ENCODE results near the gene CDK3. TPM values are rescaled to one million over a fixed set of nuclear protein-coding genes. Genes with fewer than 3 reads are reported as not detected.
A peak's percentile ranks its signal among the peaks of the same experiment; 100 is the strongest.

Gene CDK3
- total and polyA plus RNA-seq, 8 donors: 1.9 to 34.7 (median 3.4) TPM

DNA sequence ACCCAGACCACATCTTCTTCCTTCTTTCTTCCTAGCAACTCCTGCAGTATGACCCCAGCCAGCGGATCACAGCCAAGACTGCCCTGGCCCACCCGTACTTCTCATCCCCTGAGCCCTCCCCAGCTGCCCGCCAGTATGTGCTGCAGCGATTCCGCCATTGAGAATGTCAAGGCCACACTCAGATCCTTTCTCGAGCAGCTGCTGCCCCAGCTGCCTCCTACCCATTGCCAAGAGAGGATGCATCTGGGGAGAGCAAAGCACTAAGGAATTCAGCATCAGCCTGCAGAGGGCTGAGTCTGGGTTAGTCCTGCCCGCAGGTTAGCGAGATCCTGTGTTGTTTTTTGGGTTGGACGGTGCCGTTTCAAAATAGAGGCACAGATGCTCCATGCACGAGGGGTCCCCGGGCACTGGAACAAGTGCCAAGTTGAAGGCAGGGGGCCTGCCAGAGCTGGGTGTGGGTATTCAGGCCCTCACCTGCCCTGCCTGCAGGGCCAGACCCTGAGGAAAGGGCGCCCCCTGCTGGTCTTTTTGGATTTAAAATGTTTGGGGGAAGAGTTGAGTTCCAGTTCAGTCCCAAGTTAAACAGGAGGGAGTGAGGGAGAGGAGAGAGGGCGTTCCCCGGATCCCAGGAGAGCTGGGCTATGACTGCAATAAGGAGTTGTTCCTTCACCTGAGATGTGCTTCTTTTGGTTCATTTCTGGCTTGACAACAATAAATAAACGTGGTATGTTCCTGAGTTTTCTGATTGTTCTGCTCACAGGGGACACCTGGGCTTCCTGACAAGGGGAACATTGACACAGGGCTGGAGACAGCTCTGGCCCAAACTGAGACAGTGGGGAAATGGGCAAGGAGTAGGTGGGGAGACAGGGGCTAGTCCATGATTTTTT is 4.9 kb downstream of the CDK3 start:
- H3K36me3 ChIP-seq: no peaks in the 10 kb centered on the region
- TF ChIP-seq, protein P1, sequence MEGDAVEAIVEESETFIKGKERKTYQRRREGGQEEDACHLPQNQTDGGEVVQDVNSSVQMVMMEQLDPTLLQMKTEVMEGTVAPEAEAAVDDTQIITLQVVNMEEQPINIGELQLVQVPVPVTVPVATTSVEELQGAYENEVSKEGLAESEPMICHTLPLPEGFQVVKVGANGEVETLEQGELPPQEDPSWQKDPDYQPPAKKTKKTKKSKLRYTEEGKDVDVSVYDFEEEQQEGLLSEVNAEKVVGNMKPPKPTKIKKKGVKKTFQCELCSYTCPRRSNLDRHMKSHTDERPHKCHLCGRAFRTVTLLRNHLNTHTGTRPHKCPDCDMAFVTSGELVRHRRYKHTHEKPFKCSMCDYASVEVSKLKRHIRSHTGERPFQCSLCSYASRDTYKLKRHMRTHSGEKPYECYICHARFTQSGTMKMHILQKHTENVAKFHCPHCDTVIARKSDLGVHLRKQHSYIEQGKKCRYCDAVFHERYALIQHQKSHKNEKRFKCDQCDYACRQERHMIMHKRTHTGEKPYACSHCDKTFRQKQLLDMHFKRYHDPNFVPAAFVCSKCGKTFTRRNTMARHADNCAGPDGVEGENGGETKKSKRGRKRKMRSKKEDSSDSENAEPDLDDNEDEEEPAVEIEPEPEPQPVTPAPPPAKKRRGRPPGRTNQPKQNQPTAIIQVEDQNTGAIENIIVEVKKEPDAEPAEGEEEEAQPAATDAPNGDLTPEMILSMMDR (IDR thresholded peaks at IDR 0.05): peak; percentile 54 to 78 (median 72)
- H3K4me3 ChIP-seq: no peak overlapping the region
- FAIRE-seq (no peak), DNase-seq (peak; percentile 77 to 94 (median 84)), ATAC-seq (peak; percentile 45 to 68 (median 64))
- no peaks in the 10 kb centered on the region for H3K27me3 ChIP-seq
- no peak overlapping the region for H3K27ac ChIP-seq
- 36 to 41% methylated on average over 16 of the region's 16 CpGs for WGBS, 2 donors
- intact Hi-C loops (cut with DNase I): loop anchor here in 2 of 3 donors (2.0 to 5.0 kb wide), 2 partner anchors 98 to 101 kb away; partner anchors contain the start of gene MRPL38 (in 1 of the 2)
- peaks cover 4 to 19% (median 14%) of the 10 kb centered on the region in 3 donors for H3K4me1 ChIP-seq
- no peaks in the 10 kb centered on the region for H3K9me3 ChIP-seq

DNA sequence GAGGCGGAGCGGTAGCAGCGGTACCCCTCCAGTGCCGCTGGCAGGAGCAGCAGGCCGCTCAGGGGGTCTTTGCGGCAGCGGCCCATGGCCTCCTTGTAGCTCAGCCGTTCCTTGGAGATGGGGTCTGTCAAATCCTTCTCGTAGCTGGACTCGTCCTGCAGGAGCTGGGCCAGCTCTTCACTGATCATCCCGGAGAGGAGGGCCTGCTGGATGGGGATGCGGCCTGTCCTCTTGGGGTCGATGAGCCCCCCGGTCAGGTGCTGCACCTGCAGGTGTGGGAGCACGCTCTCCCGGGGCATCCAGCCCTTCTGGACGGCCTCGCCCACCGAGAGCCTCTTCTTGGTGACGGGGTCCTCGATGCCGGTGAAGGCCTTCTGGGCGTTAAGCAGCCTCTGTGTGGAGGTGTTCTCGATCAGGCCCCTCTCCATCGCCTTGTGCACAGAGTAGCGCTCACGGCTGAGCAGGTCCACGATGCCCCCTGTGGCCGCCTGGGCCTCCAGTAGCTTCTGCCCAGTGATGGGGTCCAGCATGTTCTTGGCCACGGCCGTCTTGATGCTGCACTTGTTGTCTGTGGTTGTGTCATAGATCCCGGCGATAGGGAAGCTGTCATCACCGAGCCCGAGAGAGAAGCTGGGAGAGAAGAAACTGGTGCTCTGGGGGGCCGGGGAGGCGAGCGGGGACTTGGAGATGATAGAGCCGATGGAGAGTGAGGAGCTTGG is 6.6 kb downstream of the CDK3 start:
- no peak overlapping the region for H3K27ac ChIP-seq
- H3K36me3 ChIP-seq: no peaks in the 10 kb centered on the region
- no peaks in the 10 kb centered on the region for H3K9me3 ChIP-seq
- H3K27me3 ChIP-seq: no peaks in the 10 kb centered on the region
- no peak overlapping the region for H3K4me3 ChIP-seq
- intact Hi-C loops (cut with DNase I): loop anchor here in 1 of 3 donors (5.0 kb wide), 1 partner anchor 100 kb away; no protein-coding TSS in a partner anchor
- FAIRE-seq (no peak), DNase-seq (no peak), ATAC-seq (no peak)
- WGBS, 2 donors: 86 to 90% methylated on average over 39 of the region's 39 CpGs
- TF ChIP-seq, protein P1 (IDR thresholded peaks at IDR 0.05): no peak
- peaks cover 0 to 14% (median 14%) of the 10 kb centered on the region in 3 donors for H3K4me1 ChIP-seq

DNA sequence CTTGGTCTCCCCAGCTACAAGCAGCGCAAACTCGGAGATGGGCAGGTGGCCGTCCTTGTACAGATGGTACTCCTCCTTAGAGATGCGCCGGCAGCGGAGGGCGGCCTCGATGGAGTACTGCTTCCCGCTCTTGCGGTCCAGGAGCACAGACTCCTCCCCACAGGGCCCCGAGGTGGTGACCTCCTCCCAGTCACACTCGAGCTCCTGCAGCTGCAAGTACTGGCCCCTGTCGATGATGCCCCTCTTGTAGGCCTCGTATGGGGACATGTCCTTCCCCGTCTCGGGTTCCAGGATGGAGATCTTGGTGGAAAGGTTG is 7.2 kb downstream of the CDK3 start:
- ATAC-seq (no peak), DNase-seq (no peak), FAIRE-seq (no peak)
- Histone ChIP-seq H3K27me3 (no peaks in the 10 kb centered on the region), H3K9me3 (no peaks in the 10 kb centered on the region), H3K27ac (no peak overlapping the region), H3K4me3 (no peak overlapping the region), H3K4me1 (peaks cover 0 to 13% (median 11%) of the 10 kb centered on the region in 3 donors), H3K36me3 (no peaks in the 10 kb centered on the region)
- intact Hi-C loops (cut with DNase I): loop anchor here in 1 of 3 donors (5.0 kb wide), 1 partner anchor 101 kb away; no protein-coding TSS in a partner anchor
- 82 to 83% methylated on average over 16 of the region's 16 CpGs for WGBS, 2 donors
- TF ChIP-seq, protein P1 (IDR thresholded peaks at IDR 0.05): no peak

DNA sequence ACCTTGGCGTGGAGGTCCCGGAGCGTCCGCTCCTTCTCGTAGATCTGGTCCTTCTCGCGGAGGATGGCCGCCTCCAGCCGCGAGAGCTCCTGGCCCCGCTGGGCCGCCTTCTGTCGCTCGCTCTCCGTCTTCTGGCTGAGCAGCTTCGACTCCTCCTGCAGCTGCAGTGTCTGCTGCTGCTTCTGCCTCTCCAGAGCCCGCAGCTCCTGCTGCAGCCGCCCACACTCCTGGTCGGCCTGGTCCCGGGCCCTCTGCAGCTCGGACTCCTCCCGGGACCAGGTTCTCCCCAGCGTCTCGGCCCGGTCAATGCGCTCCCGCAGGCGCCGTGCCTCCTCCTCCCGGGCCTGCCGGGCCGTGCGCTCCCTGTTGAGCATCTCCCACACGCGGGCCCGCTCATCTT is 7.6 kb downstream of the CDK3 start:
- no peaks in the 10 kb centered on the region for H3K36me3 ChIP-seq
- no peak for ATAC-seq
- no peak for FAIRE-seq

More for the DNA sequence above, 7.6 kb downstream of the CDK3 start:
- intact Hi-C loops (cut with DNase I): loop anchor here in 1 of 3 donors (5.0 kb wide), 1 partner anchor 101 kb away; no protein-coding TSS in a partner anchor
- Histone ChIP-seq H3K27ac (no peak overlapping the region), H3K9me3 (no peaks in the 10 kb centered on the region), H3K4me1 (peaks cover 0 to 9% (median 7%) of the 10 kb centered on the region in 3 donors), H3K4me3 (no peak overlapping the region), H3K27me3 (no peaks in the 10 kb centered on the region)
- 90 to 91% methylated on average over 35 to 36 of the region's 36 CpGs for WGBS, 2 donors
- no peak for DNase-seq
- TF ChIP-seq, protein P1 (IDR thresholded peaks at IDR 0.05): no peak
